A549 (cell line): Measurements from ENCODE around the gene TSEN54.

Experiments used
- NR3C1 ChIP-seq: fragments of >200 bp; sonication (Bioruptor Twin); formaldehyde crosslinking; IDR thresholded peaks from 3 replicates; pipeline ENCODE4 v1.6.1; 2017
- ZSCAN20 ChIP-seq: fragments of 250-450 bp; sonication (Bioruptor Pico); IDR thresholded peaks from 2 replicates; pipeline ENCODE4 v1.8.0; 2022; ENCODE audit warnings: mild to moderate bottlenecking, moderate library complexity

- no peak for TF ChIP-seq NR3C1
- no peak for TF ChIP-seq ZSCAN20 (CRISPR knock-in tag)
Observed at GRCh38 chr17:75476752-75477489, 39.4 kb upstream of the TSEN54 start.
